Measurements from ENCODE around the gene MRPL32.

The MRPL32 gene

DNA sequence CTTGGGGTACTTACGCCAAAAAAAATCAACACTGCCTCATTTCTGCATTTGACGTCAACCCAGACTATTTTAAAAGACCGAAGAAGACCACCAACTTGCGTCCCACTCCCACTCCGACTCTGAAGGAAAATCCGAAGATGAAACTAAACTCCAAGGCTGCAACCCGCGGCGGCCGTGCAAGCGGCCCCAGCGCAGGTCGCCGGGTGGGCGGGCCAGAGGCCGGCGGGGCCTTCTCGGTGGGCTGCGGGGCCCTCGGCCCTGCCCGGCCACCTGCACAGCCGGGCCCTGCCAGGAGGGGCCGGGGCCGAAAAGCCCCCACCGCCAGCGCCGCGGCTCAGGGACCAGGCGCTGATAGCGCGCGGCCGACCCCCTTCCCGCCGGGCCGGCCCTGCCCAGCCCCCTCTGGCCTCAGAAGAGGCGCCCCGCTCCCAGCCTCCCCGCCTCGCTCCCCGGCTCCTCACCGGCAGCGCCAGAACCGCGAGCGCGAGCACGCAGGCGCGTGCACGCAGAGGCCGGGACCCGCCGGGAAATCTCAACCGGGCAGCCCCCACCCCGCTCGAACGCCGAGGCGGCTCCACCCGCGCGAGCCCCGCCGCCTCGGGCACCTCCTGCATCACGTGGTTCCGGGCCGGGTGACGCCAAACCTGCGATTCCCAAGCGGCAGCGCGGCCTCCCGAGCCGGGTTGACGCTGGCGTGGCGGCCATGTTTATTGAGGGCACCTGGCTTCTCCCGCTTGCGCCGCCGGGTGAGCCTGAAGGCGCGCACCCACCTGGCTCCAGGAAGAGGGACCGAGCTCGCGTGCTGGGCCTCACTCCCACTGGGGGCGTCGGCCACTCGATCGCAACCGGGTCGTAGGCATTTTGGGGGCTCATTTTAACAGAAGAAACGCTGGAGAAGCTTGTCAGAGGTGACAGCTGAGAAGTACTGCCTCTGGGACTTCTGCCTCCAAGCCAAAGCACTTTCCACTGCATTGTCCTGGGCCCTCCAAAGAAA is 20.4 kb upstream of the MRPL32 start, which contains the start of gene C7orf25:
Gene C7orf25 (minus strand): TSS at position 617 of the 994 bp plus-strand sequence. CDS start 1,170 bp downstream, outside the sequence.
- H3K36me3 Mint-ChIP-seq (ENCODE audit: low read depth): peaks cover 40% of the 10 kb centered on the region

DNA sequence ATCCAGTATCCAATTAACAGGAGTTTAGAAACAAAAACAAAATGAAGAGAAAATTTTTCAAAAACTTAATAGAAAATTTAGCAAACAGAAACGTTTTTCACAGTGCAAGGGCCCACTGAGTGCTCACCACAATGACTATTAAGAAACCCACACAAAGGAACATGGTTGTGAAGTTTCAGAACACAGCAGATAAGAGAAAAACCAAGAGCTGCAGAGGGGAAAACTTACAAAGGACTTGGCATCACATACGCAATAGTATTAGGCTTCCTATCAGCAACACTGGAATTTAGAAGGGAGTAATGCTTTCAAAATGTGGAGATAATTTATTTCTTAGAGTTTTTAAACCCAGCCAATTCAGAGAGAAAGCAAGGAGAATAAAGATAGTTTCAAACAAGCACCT is 18.6 kb upstream of the MRPL32 start:
- Mint-ChIP-seq H3K27me3 (ENCODE audit: low read depth) (no peaks in the 10 kb centered on the region), H3K9me3 (no peaks in the 10 kb centered on the region), H3K27ac (peak overlapping the region; percentile 96 to 99 (median 99)), H3K4me1 (peaks cover 56% of the 10 kb centered on the region), H3K36me3 (ENCODE audit: low read depth) (peaks cover 47% of the 10 kb centered on the region), H3K4me3 (peak overlapping the region in 2 of 3 experiments; percentile 59 to 85)
- TF ChIP-seq, protein P1, sequence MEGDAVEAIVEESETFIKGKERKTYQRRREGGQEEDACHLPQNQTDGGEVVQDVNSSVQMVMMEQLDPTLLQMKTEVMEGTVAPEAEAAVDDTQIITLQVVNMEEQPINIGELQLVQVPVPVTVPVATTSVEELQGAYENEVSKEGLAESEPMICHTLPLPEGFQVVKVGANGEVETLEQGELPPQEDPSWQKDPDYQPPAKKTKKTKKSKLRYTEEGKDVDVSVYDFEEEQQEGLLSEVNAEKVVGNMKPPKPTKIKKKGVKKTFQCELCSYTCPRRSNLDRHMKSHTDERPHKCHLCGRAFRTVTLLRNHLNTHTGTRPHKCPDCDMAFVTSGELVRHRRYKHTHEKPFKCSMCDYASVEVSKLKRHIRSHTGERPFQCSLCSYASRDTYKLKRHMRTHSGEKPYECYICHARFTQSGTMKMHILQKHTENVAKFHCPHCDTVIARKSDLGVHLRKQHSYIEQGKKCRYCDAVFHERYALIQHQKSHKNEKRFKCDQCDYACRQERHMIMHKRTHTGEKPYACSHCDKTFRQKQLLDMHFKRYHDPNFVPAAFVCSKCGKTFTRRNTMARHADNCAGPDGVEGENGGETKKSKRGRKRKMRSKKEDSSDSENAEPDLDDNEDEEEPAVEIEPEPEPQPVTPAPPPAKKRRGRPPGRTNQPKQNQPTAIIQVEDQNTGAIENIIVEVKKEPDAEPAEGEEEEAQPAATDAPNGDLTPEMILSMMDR (IDR thresholded peaks at IDR 0.05; ENCODE audit: unreplicated experiment in 3 of 3): no peak

More for the DNA sequence above, 20.4 kb upstream of the MRPL32 start, which contains the start of gene C7orf25:
- TF ChIP-seq, protein P1 (IDR thresholded peaks at IDR 0.05; ENCODE audit: unreplicated experiment in 3 of 3): no peak
- no peaks in the 10 kb centered on the region for H3K27me3 Mint-ChIP-seq (ENCODE audit: low read depth)
- peaks cover 69% of the 10 kb centered on the region for H3K4me1 Mint-ChIP-seq
- H3K27ac Mint-ChIP-seq: peak within 1 kb of the TSS; percentile 96 to 99 (median 99)
- peak within 1 kb of the TSS; percentile 90 to 98 (median 96) for H3K4me3 Mint-ChIP-seq
- no peaks in the 10 kb centered on the region for H3K9me3 Mint-ChIP-seq

DNA sequence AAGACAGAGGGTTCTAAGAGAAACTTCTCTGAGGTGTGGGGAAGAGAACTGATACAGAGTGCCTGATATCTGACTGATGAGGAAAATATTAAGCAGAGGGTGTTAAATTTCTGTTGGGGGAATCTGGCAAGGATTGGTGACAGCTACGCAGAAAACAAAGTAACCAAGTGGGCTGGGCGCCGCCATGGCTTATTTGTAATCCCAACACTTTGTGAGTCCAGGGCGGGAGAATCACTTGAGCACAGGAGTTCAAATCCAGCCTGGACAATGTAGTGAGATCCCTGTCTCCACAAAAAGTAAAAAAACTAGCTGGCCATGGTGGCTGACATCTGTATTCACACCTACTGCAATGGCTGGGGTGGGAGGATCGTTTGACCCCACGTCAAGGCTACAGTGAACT is 18.2 kb upstream of the MRPL32 start:
- Mint-ChIP-seq H3K27me3 (ENCODE audit: low read depth) (no peaks in the 10 kb centered on the region), H3K9me3 (no peaks in the 10 kb centered on the region), H3K4me3 (peak overlapping the region in 2 of 3 experiments; percentile 59 to 85), H3K36me3 (ENCODE audit: low read depth) (peaks cover 51% of the 10 kb centered on the region), H3K27ac (peak overlapping the region; percentile 96 to 99 (median 99)), H3K4me1 (peaks cover 56% of the 10 kb centered on the region)
- TF ChIP-seq, protein P1 (IDR thresholded peaks at IDR 0.05; ENCODE audit: unreplicated experiment in 3 of 3): no peak

DNA sequence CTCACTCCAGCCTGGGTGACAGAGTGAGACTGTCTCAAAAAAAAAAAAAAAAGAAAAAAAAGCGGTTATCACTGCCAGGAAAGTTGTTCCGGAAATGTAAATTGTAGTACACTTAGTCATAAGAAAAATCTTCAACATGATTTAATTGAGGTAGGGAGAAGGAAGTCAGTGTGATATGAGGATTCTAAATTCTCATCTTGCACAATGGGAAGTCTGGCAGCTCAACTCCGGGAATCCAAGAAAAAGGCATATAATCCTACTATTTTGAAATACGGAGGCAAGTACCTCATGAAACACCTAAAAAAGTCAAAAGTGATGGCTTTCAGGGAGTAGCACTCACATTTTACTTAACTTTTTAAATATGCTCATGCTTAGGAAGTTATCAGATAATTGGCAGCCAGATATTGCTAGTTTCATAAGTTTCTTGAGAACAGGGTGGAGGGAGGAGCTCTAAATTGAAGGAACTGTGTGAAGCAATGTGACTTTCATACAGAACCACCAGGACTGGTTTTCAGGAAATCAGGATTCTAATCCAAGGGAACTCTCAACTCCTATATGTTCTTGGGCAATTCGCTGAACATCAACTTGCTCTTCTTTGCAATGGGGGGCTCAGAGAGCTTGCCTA is 17.6 kb upstream of the MRPL32 start:
- no peaks in the 10 kb centered on the region for H3K27me3 Mint-ChIP-seq (ENCODE audit: low read depth)
- peaks cover 55% of the 10 kb centered on the region for H3K4me1 Mint-ChIP-seq
- H3K27ac Mint-ChIP-seq: peak overlapping the region; percentile 60 to 99 (median 99)
- TF ChIP-seq, protein P1 (IDR thresholded peaks at IDR 0.05; ENCODE audit: unreplicated experiment in 3 of 3): no peak
- H3K9me3 Mint-ChIP-seq: no peaks in the 10 kb centered on the region
- H3K4me3 Mint-ChIP-seq: peak overlapping the region in 1 of 3 experiments; percentile 17
- H3K36me3 Mint-ChIP-seq (ENCODE audit: low read depth): peaks cover 56% of the 10 kb centered on the region

DNA sequence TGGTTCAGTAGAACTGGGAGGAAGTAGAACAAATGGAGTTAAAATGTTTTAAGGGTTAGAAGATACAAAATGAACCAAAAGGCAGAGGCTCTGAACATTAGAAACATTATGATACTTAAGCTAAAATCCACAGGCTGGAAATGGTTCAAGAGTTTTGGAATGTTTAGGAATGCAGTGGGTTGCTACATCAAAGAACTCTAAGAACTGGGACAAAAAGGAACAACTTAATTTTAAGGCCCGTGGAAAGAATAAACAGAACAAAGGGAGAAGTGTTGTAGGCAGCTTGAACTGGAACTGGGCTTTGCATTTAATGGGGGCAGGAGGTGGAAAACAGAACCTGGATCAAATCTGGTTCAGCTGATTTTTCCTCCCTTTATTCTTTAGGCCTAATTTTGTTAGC is 16.8 kb upstream of the MRPL32 start:
- peaks cover 48% of the 10 kb centered on the region for H3K4me1 Mint-ChIP-seq
- peak overlapping the region; percentile 60 to 99 (median 99) for H3K27ac Mint-ChIP-seq
- peaks cover 57% of the 10 kb centered on the region for H3K36me3 Mint-ChIP-seq (ENCODE audit: low read depth)
- no peaks in the 10 kb centered on the region for H3K27me3 Mint-ChIP-seq (ENCODE audit: low read depth)
- no peak overlapping the region for H3K4me3 Mint-ChIP-seq
- TF ChIP-seq, protein P1 (IDR thresholded peaks at IDR 0.05; ENCODE audit: unreplicated experiment in 3 of 3): no peak
- no peaks in the 10 kb centered on the region for H3K9me3 Mint-ChIP-seq
